Measurements from ENCODE around the gene ELOB. TPM values are rescaled to one million over a fixed set of nuclear protein-coding genes. Genes with fewer than 3 reads are reported as not detected.

The ELOB gene
- total RNA-seq, 4 donors from 2014 or later = 216 to 970 (median 375) TPM

DNA sequence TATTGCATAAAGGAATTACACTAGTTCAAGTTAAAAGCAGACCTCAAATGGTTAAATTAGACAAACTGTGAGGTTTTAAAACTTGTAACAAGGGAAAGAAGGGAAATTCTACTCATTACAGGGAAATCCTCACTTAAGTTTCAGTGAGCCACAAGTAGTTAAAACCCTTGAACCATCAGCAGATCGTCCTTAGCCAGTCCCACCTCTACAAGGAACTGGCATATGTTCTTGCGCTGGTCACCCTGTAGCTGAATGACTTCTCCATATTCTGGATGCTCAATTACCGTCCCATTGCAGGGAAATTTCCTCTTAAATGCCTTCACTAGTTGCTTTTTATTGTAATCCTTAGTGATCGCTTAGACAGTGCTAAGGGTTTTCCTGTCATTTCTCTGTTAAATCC lies 45.4 kb upstream of the ELOB start:
- Histone ChIP-seq H3K36me3 (no peaks in the 10 kb centered on the region), H3K27ac (no peak overlapping the region), H3K4me1 (no peaks in the 10 kb centered on the region), H3K4me3 (no peak overlapping the region), H3K27me3 (peaks cover 0 to 2% (median 0%) of the 10 kb centered on the region in 3 donors), H3K9me3 (no peaks in the 10 kb centered on the region)
- in situ Hi-C loops (cut with MboI; ENCODE audit: low sequenced_read_pairs in 4 of 4) (no loop called here), intact Hi-C loops (cut with DNase I; ENCODE audit: low total_unique reads) (no loop called here)
- DNase-seq (no peak), ATAC-seq (no peak)
- TF ChIP-seq, protein P1, sequence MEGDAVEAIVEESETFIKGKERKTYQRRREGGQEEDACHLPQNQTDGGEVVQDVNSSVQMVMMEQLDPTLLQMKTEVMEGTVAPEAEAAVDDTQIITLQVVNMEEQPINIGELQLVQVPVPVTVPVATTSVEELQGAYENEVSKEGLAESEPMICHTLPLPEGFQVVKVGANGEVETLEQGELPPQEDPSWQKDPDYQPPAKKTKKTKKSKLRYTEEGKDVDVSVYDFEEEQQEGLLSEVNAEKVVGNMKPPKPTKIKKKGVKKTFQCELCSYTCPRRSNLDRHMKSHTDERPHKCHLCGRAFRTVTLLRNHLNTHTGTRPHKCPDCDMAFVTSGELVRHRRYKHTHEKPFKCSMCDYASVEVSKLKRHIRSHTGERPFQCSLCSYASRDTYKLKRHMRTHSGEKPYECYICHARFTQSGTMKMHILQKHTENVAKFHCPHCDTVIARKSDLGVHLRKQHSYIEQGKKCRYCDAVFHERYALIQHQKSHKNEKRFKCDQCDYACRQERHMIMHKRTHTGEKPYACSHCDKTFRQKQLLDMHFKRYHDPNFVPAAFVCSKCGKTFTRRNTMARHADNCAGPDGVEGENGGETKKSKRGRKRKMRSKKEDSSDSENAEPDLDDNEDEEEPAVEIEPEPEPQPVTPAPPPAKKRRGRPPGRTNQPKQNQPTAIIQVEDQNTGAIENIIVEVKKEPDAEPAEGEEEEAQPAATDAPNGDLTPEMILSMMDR (IDR thresholded peaks at IDR 0.05 in 4 of 5, conservative IDR thresholded peaks at IDR 0.05 in 1 of 5) = no peak
- TF ChIP-seq POLR2A (IDR thresholded peaks at IDR 0.05) = no peak

DNA sequence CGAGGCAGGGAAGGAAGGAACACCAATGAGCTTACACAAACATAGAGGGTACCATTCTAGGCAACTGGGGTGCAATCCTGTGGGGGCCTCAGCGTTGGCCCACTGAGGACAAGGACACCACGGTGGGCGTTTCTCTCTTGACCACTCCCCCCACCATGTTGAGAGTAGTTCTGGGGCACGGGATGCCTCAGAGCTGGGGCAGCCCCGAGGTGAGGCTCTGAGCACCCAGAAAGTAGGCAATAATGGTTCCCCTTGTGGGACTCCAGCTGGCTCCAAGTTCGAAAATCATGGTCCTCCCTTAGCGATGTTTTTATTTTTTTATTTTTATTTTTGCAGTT lies 45.0 kb upstream of the ELOB start:
- DNase-seq (no peak), ATAC-seq (no peak)
- in situ Hi-C loops (cut with MboI; ENCODE audit: low sequenced_read_pairs in 4 of 4) = no loop called here
- H3K27me3 ChIP-seq = peaks cover 0 to 5% (median 0%) of the 10 kb centered on the region in 3 donors
- H3K9me3 ChIP-seq = no peaks in the 10 kb centered on the region
- H3K36me3 ChIP-seq = no peaks in the 10 kb centered on the region
- H3K27ac ChIP-seq = no peak overlapping the region
- TF ChIP-seq, protein P1 (IDR thresholded peaks at IDR 0.05 in 4 of 5, conservative IDR thresholded peaks at IDR 0.05 in 1 of 5) = no peak
- TF ChIP-seq POLR2A (IDR thresholded peaks at IDR 0.05) = no peak
- intact Hi-C loops (cut with DNase I; ENCODE audit: low total_unique reads) = no loop called here
- H3K4me1 ChIP-seq = no peaks in the 10 kb centered on the region
- H3K4me3 ChIP-seq = no peak overlapping the region

- intact Hi-C loops (cut with DNase I; ENCODE audit: low total_unique reads) = no loop called here
- no peak for ATAC-seq
Observed at GRCh38 chr16:2821487-2822157, 44.5 kb upstream of the ELOB start.

GRCh38 chr16:2820836-2821486 lies 43.9 kb upstream of the ELOB start:
- no peak overlapping the region for H3K4me3 ChIP-seq
- in situ Hi-C loops (cut with MboI; ENCODE audit: low sequenced_read_pairs in 4 of 4) = no loop called here
- DNase-seq (peak in 1 of 2 donors; percentile 7), ATAC-seq (no peak)
- H3K36me3 ChIP-seq = no peaks in the 10 kb centered on the region
- no peak overlapping the region for H3K27ac ChIP-seq
- TF ChIP-seq POLR2A (IDR thresholded peaks at IDR 0.05) = no peak
- TF ChIP-seq, protein P1 (IDR thresholded peaks at IDR 0.05 in 4 of 5, conservative IDR thresholded peaks at IDR 0.05 in 1 of 5) = no peak
- peaks cover 0 to 5% (median 3%) of the 10 kb centered on the region in 3 donors for H3K27me3 ChIP-seq
- H3K4me1 ChIP-seq = no peaks in the 10 kb centered on the region
- H3K9me3 ChIP-seq = no peaks in the 10 kb centered on the region
- intact Hi-C loops (cut with DNase I; ENCODE audit: low total_unique reads) = no loop called here

More at GRCh38 chr16:2821487-2822157, 44.5 kb upstream of the ELOB start:
- DNase-seq = peak in 1 of 2 donors; percentile 1
- in situ Hi-C loops (cut with MboI; ENCODE audit: low sequenced_read_pairs in 4 of 4) = no loop called here
- no peak overlapping the region for H3K27ac ChIP-seq
- no peaks in the 10 kb centered on the region for H3K36me3 ChIP-seq
- H3K4me1 ChIP-seq = no peaks in the 10 kb centered on the region
- H3K27me3 ChIP-seq = peaks cover 0 to 5% (median 0%) of the 10 kb centered on the region in 3 donors
- no peak overlapping the region for H3K4me3 ChIP-seq
- no peak for TF ChIP-seq POLR2A (IDR thresholded peaks at IDR 0.05)
- TF ChIP-seq, protein P1 (IDR thresholded peaks at IDR 0.05 in 4 of 5, conservative IDR thresholded peaks at IDR 0.05 in 1 of 5) = no peak
- no peaks in the 10 kb centered on the region for H3K9me3 ChIP-seq
